ENCODE results near the gene AUTS2. TPM values are rescaled to one million over a fixed set of nuclear protein-coding genes. Genes with fewer than 3 reads are reported as not detected.

Gene AUTS2
- total RNA-seq, 1 donor from 2014 or later, result 2.1 TPM

DNA sequence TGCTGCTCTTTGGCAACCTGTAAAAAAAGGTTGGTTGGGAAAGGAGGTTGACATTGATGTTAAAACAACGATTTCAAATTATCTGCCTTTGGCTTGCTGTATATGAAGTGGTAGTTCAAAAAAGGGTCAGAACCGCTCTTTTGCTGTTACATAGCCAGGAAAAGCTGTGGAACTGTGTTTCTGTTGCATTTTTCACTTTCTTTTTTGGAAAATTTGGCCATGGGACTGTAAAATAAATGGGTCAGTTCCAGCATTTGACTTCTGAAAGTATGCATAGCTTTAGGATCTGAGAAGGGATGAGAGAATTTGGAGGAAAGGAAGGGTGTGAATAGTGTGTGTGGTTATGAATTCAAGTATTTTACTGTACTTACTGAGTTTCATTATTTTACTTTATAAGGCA, 7.3 kb downstream of the AUTS2 start:
- H3K27me3 Mint-ChIP-seq, result peaks cover 13% of the 10 kb centered on the region
- intact Hi-C loops (cut with micrococcal nuclease), result no loop called here
- H3K27ac Mint-ChIP-seq, result no peak overlapping the region
- no peak overlapping the region for H3K4me3 Mint-ChIP-seq
- no peaks in the 10 kb centered on the region for H3K4me1 Mint-ChIP-seq
- H3K9me3 Mint-ChIP-seq, result no peaks in the 10 kb centered on the region
- H3K36me3 Mint-ChIP-seq (ENCODE audit: low read depth), result no peaks in the 10 kb centered on the region
- DNase-seq, result no peak

DNA sequence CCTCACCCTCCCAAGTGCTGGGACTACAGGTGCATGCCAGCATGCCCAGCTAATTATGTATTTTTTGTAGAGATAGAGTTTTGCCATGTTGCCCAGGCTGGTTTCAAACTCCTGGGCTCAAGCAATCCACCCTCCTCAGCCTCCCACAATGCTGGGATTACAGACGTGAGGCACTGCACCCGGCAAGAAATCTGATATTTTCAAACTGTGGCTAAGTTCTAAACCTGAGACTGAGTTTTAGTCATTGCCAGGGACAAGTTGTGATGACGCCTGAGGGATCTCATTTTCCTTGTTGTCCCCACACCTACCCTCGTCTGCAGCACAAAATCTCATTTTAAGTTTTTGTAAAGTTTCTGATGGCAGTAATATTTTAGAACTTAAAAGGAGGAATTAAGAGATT, 9.8 kb downstream of the AUTS2 start:
- Mint-ChIP-seq H3K4me3 (no peak overlapping the region), H3K9me3 (no peaks in the 10 kb centered on the region), H3K27me3 (peaks cover 10% of the 10 kb centered on the region), H3K36me3 (ENCODE audit: low read depth) (no peaks in the 10 kb centered on the region), H3K4me1 (no peaks in the 10 kb centered on the region), H3K27ac (no peak overlapping the region)
- intact Hi-C loops (cut with micrococcal nuclease), result no loop called here
- no peak for DNase-seq

- intact Hi-C loops (cut with micrococcal nuclease), result no loop called here
- H3K4me1 Mint-ChIP-seq, result no peaks in the 10 kb centered on the region
- no peak for DNase-seq
- H3K27ac Mint-ChIP-seq, result no peak overlapping the region
- H3K27me3 Mint-ChIP-seq, result peaks cover 10% of the 10 kb centered on the region
- no peak overlapping the region for H3K4me3 Mint-ChIP-seq
- H3K36me3 Mint-ChIP-seq (ENCODE audit: low read depth), result no peaks in the 10 kb centered on the region
- H3K9me3 Mint-ChIP-seq, result no peaks in the 10 kb centered on the region
These were observed 10.6 kb downstream of the AUTS2 start for GRCh38 chr7:69608878-69609277.

DNA sequence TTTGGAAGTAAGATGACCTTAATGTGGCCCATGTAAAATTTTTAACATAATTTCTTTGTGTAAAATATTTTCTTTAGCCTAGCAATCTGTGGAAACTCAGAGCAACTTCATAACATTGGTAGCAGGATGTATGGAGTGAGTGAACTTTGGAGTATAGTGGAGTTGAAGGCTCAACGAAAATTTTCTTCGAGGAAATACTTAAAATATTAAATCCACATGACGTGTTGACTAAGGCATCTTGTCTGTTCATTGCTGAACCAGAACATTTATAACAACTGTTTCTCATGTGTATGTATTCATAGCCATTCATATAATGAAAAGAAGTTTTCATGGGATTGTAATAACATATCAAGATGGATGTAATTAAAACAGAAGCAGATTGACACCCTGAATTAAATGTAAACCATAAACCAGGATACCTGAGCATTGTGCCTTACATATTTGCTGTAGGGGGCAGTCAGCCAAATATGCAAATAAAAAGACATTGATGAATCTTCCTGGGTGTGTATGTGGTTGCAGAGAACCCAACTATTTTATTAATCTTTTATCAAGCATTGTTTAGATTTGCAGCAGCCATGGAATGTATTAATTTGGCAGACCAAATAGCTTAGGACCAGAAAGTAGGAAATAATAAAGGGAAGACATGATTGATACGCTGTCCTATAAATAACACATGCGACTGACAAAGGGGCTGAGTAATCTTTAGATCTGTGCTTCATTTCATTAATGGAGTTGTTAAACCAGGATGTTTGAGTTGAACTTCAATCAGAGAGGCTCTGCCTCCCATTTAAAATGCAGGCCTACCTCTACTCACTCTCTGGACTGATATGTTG, 11.5 kb downstream of the AUTS2 start:
- H3K27ac Mint-ChIP-seq, result no peak overlapping the region
- intact Hi-C loops (cut with micrococcal nuclease), result no loop called here
- no peak overlapping the region for H3K4me3 Mint-ChIP-seq
- H3K36me3 Mint-ChIP-seq (ENCODE audit: low read depth), result no peaks in the 10 kb centered on the region
- no peaks in the 10 kb centered on the region for H3K4me1 Mint-ChIP-seq
- H3K27me3 Mint-ChIP-seq, result peaks cover 10% of the 10 kb centered on the region
- DNase-seq, result no peak
- H3K9me3 Mint-ChIP-seq, result no peaks in the 10 kb centered on the region

DNA sequence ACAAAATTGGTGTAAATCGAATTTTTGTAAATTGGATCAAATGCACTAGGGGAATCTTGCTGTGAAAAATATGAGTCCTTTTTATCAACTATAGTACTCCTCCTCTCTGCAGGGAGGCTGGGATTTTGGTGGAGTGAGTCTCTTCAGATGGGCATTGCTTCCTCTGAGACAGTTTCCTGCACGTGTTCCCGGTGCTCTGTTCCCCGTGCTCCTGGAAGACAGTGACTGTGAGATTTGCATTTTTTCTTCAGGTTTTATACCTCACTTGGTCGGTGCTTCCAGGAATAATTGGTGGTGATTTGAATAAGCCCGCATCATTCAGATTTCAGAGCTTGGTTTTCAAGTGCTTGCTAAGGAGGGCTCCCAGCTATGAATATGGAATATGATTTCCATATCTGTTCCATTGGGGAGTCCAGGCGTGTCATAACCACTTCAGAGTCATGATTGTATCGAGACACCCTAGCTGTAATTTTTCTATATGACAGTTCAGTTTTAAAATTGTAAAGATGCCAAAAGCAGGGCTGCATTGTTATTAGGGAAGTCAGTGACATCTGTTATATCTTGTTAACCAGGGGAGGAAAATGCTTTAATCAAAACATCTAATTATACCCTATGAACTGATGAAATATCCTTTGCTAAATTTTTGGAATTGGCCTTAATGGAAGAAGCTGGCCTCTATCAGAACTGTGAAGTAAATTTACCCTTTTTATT, 12.3 kb downstream of the AUTS2 start:
- DNase-seq, result no peak
- intact Hi-C loops (cut with micrococcal nuclease), result no loop called here
- Mint-ChIP-seq H3K27me3 (peaks cover 10% of the 10 kb centered on the region), H3K9me3 (no peaks in the 10 kb centered on the region), H3K27ac (no peak overlapping the region), H3K4me1 (no peaks in the 10 kb centered on the region), H3K36me3 (ENCODE audit: low read depth) (no peaks in the 10 kb centered on the region), H3K4me3 (no peak overlapping the region)

DNA sequence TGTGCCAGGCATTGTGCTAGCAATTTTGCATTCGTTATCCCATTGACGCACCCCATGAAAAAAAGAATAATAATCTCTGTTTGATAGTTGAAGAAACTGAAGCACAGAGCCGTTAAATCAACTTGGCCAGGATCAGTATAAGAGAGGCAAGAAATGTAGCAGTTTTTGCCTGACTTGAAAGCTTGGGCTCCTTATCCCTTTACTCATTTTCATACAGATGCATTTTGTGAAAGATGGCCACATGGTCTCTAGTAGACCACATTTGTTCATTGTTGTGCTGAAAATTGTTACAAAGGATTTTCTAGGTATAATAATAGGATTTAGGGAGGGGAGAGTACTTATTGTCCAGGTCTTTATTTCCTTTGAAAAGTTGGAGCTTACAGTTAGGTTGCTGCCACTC, 14.7 kb downstream of the AUTS2 start:
- Mint-ChIP-seq H3K4me3 (no peak overlapping the region), H3K36me3 (ENCODE audit: low read depth) (no peaks in the 10 kb centered on the region), H3K9me3 (peaks cover 3% of the 10 kb centered on the region), H3K27ac (no peak overlapping the region), H3K27me3 (peaks cover 5% of the 10 kb centered on the region), H3K4me1 (no peaks in the 10 kb centered on the region)
- no peak for DNase-seq
- intact Hi-C loops (cut with micrococcal nuclease), result no loop called here

- no peak overlapping the region for H3K4me3 Mint-ChIP-seq
- H3K27ac Mint-ChIP-seq, result no peak overlapping the region
- intact Hi-C loops (cut with micrococcal nuclease), result no loop called here
- DNase-seq, result no peak
- peaks cover 3% of the 10 kb centered on the region for H3K9me3 Mint-ChIP-seq
- peaks cover 3% of the 10 kb centered on the region for H3K27me3 Mint-ChIP-seq
- H3K36me3 Mint-ChIP-seq (ENCODE audit: low read depth), result no peaks in the 10 kb centered on the region
- no peaks in the 10 kb centered on the region for H3K4me1 Mint-ChIP-seq
These were observed 15.6 kb downstream of the AUTS2 start for GRCh38 chr7:69613846-69614245.

GRCh38 chr7:69615685-69616084, 17.4 kb downstream of the AUTS2 start:
- no peak overlapping the region for H3K4me3 Mint-ChIP-seq
- peaks cover 2% of the 10 kb centered on the region for H3K27me3 Mint-ChIP-seq
- no peak overlapping the region for H3K27ac Mint-ChIP-seq
- H3K36me3 Mint-ChIP-seq (ENCODE audit: low read depth), result no peaks in the 10 kb centered on the region
- intact Hi-C loops (cut with micrococcal nuclease), result no loop called here
- no peak for DNase-seq
- H3K4me1 Mint-ChIP-seq, result no peaks in the 10 kb centered on the region
- peaks cover 3% of the 10 kb centered on the region for H3K9me3 Mint-ChIP-seq

DNA sequence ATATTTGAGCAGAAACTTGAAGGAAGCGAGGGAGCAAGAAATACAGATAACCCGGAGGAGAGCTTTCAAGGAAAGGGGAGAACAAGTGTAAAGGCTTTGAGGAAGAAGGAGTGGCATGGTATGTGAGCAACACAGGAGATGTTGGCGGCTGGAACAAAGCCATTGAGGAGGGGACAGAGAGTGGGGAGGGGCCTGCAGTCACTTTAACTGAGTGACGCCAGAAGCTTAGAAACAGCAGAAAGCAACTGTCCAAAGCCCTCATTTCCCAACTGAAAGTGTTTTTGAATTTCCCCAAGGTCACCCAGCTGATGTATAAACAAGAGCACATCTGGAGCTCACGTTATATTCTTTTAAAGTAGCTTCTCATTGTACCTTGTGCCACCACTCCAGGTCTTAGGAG, 19.1 kb downstream of the AUTS2 start:
- Mint-ChIP-seq H3K9me3 (peaks cover 3% of the 10 kb centered on the region), H3K27ac (no peak overlapping the region), H3K4me1 (no peaks in the 10 kb centered on the region), H3K4me3 (no peak overlapping the region), H3K36me3 (ENCODE audit: low read depth) (no peaks in the 10 kb centered on the region), H3K27me3 (peaks cover 2% of the 10 kb centered on the region)
- intact Hi-C loops (cut with micrococcal nuclease), result no loop called here
- no peak for DNase-seq

DNA sequence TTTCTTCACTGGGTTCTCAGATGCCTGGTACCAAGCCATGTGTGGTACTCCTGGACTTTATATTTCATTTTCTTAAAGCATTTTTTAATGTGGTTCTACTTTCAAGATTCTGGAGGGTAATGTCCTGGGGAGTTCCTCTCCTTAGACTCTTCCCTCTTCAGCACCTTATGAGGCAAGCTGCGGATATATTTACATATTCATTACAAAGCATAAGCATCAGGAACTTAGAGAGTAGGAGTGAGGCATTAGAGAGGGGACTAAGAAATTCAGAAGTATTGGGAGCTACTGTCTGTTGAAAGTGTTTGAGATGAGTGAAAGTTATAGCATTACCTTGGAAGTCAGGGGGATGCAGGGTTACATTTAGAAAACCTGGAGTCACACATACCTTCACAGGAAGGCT, 20.8 kb downstream of the AUTS2 start:
- DNase-seq, result no peak
- Mint-ChIP-seq H3K4me1 (no peaks in the 10 kb centered on the region), H3K4me3 (no peak overlapping the region), H3K9me3 (peaks cover 3% of the 10 kb centered on the region), H3K27ac (no peak overlapping the region), H3K27me3 (peaks cover 2% of the 10 kb centered on the region), H3K36me3 (ENCODE audit: low read depth) (no peaks in the 10 kb centered on the region)
- intact Hi-C loops (cut with micrococcal nuclease), result no loop called here

- Mint-ChIP-seq H3K27ac (no peak overlapping the region), H3K4me3 (no peak overlapping the region), H3K27me3 (peaks cover 3% of the 10 kb centered on the region), H3K4me1 (no peaks in the 10 kb centered on the region), H3K36me3 (ENCODE audit: low read depth) (no peaks in the 10 kb centered on the region), H3K9me3 (peaks cover 3% of the 10 kb centered on the region)
- DNase-seq, result no peak
- intact Hi-C loops (cut with micrococcal nuclease), result no loop called here
These were observed 21.4 kb downstream of the AUTS2 start for GRCh38 chr7:69619635-69620034.

GRCh38 chr7:69620063-69620462, 21.8 kb downstream of the AUTS2 start:
- intact Hi-C loops (cut with micrococcal nuclease), result no loop called here
- peaks cover 3% of the 10 kb centered on the region for H3K9me3 Mint-ChIP-seq
- no peaks in the 10 kb centered on the region for H3K36me3 Mint-ChIP-seq (ENCODE audit: low read depth)
- H3K27ac Mint-ChIP-seq, result no peak overlapping the region
- no peak overlapping the region for H3K4me3 Mint-ChIP-seq
- peaks cover 3% of the 10 kb centered on the region for H3K27me3 Mint-ChIP-seq
- no peak for DNase-seq
- no peaks in the 10 kb centered on the region for H3K4me1 Mint-ChIP-seq

GRCh38 chr7:69620650-69621049, 22.4 kb downstream of the AUTS2 start:
- Mint-ChIP-seq H3K9me3 (peaks cover 3% of the 10 kb centered on the region), H3K4me3 (no peak overlapping the region)

DNA sequence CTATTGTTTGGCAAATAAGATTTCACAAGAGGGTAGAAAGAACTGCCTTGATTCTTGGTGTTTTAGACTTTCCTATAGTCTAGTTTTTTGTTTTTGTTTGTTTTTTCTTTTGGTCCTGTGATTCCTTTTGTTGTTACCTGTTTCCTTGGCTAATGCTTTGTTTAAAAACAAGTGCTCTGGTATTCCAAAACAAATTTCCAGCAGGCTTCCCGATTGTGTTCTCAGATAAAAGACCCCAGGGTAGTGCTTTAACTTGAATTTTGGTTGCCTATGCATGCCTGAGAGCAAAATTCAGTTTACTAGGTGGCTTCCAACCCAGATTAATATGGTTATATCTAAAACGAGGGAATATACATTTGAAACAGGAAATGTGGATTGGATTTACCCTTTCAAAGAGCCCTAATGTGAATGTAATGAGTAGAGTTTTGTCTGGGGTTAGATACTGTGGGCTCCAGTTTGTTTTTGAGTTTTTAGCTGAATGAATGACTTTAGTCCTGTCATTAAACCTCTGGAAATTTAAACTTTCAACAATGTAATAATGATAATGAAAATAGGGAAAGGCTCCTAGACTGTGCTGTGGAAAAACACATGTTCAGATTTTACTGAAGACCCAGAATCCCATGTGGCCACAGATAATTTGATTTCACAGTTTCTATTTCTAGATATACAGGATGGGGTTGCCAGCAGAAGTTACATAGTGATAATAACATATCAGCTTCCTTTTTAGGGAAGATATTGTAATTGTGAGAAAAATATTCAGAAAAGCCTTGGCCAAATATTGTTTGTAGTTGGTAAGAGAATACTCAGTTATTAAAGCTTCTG, 23.9 kb downstream of the AUTS2 start:
- H3K27me3 Mint-ChIP-seq, result peaks cover 2% of the 10 kb centered on the region
- no peaks in the 10 kb centered on the region for H3K36me3 Mint-ChIP-seq (ENCODE audit: low read depth)
- no peak overlapping the region for H3K4me3 Mint-ChIP-seq
- intact Hi-C loops (cut with micrococcal nuclease), result no loop called here
- H3K9me3 Mint-ChIP-seq, result peaks cover under 1% of the 10 kb centered on the region
- no peak for DNase-seq
- H3K4me1 Mint-ChIP-seq, result no peaks in the 10 kb centered on the region
- no peak overlapping the region for H3K27ac Mint-ChIP-seq

More at GRCh38 chr7:69620650-69621049, 22.4 kb downstream of the AUTS2 start:
- Mint-ChIP-seq H3K27ac (no peak overlapping the region), H3K27me3 (peaks cover 3% of the 10 kb centered on the region), H3K36me3 (ENCODE audit: low read depth) (no peaks in the 10 kb centered on the region), H3K4me1 (no peaks in the 10 kb centered on the region)
- intact Hi-C loops (cut with micrococcal nuclease), result no loop called here
- no peak for DNase-seq

Data from activated CD4-positive, alpha-beta T cell treated with anti-CD3 and anti-CD28 coated beads, Interleukin-2, amount 10 ng/mL, durations not matched to agents 24 days and 14 days (primary cell).